DLD1 (cell line): Measurements from ENCODE around the gene ARHGAP26.

ENCODE experiments used
- in situ Hi-C: cut with HindIII; loops from 2 replicates; pipeline ENCODE4 v1.10.0; 2017; ENCODE audit warnings: low sequenced_read_pairs

ARHGAP26 gene

GRCh38 chr5:142894749-142895148 lies 124.6 kb downstream of the ARHGAP26 start:
- in situ Hi-C loops: no loop called here

- in situ Hi-C loops: no loop called here
Measured at GRCh38 chr5:142896325-142897007, 126.3 kb downstream of the ARHGAP26 start.

GRCh38 chr5:142897328-142897727 lies 127.2 kb downstream of the ARHGAP26 start:
- in situ Hi-C loops: no loop called here

GRCh38 chr5:142900927-142901326 lies 130.8 kb downstream of the ARHGAP26 start:
- in situ Hi-C loops: no loop called here

- in situ Hi-C loops: no loop called here
Measured at GRCh38 chr5:142901476-142902185, 131.5 kb downstream of the ARHGAP26 start.

GRCh38 chr5:142902186-142902965 lies 132.2 kb downstream of the ARHGAP26 start:
- in situ Hi-C loops: no loop called here

- in situ Hi-C loops: no loop called here
Measured at GRCh38 chr5:142904416-142904815, 134.2 kb downstream of the ARHGAP26 start.

GRCh38 chr5:142905348-142905747 lies 135.2 kb downstream of the ARHGAP26 start:
- in situ Hi-C loops: no loop called here

GRCh38 chr5:142906863-142907671 lies 136.9 kb downstream of the ARHGAP26 start:
- in situ Hi-C loops: no loop called here

GRCh38 chr5:142908659-142909058 lies 138.5 kb downstream of the ARHGAP26 start:
- in situ Hi-C loops: no loop called here

GRCh38 chr5:142910128-142910527 lies 140.0 kb downstream of the ARHGAP26 start:
- in situ Hi-C loops: no loop called here

- in situ Hi-C loops: no loop called here
Measured at GRCh38 chr5:142911170-142911569, 141.0 kb downstream of the ARHGAP26 start.

- in situ Hi-C loops: no loop called here
Measured at GRCh38 chr5:142911775-142912174, 141.6 kb downstream of the ARHGAP26 start.

- in situ Hi-C loops: no loop called here
Measured at GRCh38 chr5:142913728-142914338, 143.7 kb downstream of the ARHGAP26 start.

GRCh38 chr5:142915038-142915437 lies 144.9 kb downstream of the ARHGAP26 start:
- in situ Hi-C loops: no loop called here

- in situ Hi-C loops: no loop called here
Measured at GRCh38 chr5:142915813-142916424, 145.7 kb downstream of the ARHGAP26 start.

GRCh38 chr5:142918959-142919635 lies 148.9 kb downstream of the ARHGAP26 start:
- in situ Hi-C loops: no loop called here

- in situ Hi-C loops: no loop called here
Measured at GRCh38 chr5:142920849-142921612, 150.9 kb downstream of the ARHGAP26 start.
